Thymus (tissue), 14 donors: ENCODE measurements around the gene GLG1. TPM values are rescaled to one million over a fixed set of nuclear protein-coding genes. Genes with fewer than 3 reads are reported as not detected.
"Not testable (repeated sequence)": the region's sequence is repeated elsewhere in the genome, so short reads cannot be mapped to it uniquely, and the experiment has no call there.

Experiments used
- DNase-seq, 9 donors: peaks; one replicate each; pipeline ENCODE4 v3.0.0-alpha.2; 2013; ENCODE audit warnings: low spot score in 9 of 9, low read depth in 6 of 9, missing footprints in 1 of 9
- H3K27ac ChIP-seq, 2 donors: one replicate each; pipeline ENCODE4 v1.5.1; 2013; ENCODE audit warnings: control low read depth in 1 of 2, low read depth in 1 of 2, low read length in 1 of 2, mild to moderate bottlenecking in 1 of 2, moderate library complexity in 1 of 2
- H3K27me3 ChIP-seq, 2 donors: one replicate each; pipeline ENCODE4 v1.5.1; 2013; ENCODE audit warnings: low read length in 1 of 2; ENCODE audit not compliant: control insufficient read depth in 2 of 2, insufficient read depth in 1 of 2
- H3K36me3 ChIP-seq, 2 donors: one replicate each; pipeline ENCODE4 v1.5.1; 2013; ENCODE audit warnings: low read length in 1 of 2, mild to moderate bottlenecking in 1 of 2, moderate library complexity in 1 of 2; ENCODE audit not compliant: control insufficient read depth in 2 of 2, insufficient read depth in 2 of 2
- H3K4me1 ChIP-seq, 2 donors: one replicate each; pipeline ENCODE4 v1.5.1; 2013; ENCODE audit warnings: low read length in 2 of 2; ENCODE audit not compliant: control insufficient read depth in 2 of 2, insufficient read depth in 2 of 2
- H3K4me3 ChIP-seq, 2 donors: one replicate each; pipeline ENCODE4 v1.5.1; 2013; ENCODE audit warnings: low read length in 2 of 2, control low read depth in 1 of 2, mild to moderate bottlenecking in 1 of 2
- H3K9me3 ChIP-seq, 2 donors: one replicate each; pipeline ENCODE4 v1.5.1; 2013; ENCODE audit warnings: low read length in 1 of 2, mild to moderate bottlenecking in 1 of 2; ENCODE audit not compliant: control insufficient read depth in 2 of 2, insufficient read depth in 1 of 2
- WGBS: extraction: QIAGEN DNeasy Blood & Tissue Kit; methylation state at CpG from one replicate; pipeline ENCODE4 v1.1.7; 2013; 5-methylcytosine and 5-hydroxymethylcytosine counted together
- long read RNA-seq, 10 donors: transcript quantifications; one replicate each; lab custom pipeline, GENCODE V29; 2026
- polyA plus RNA-seq: library from polyadenylated mRNA; stranded (reverse); fragments of 200-250 nt; gene quantifications from one replicate; pipeline ENCODE4 v1.2.3, GENCODE V29; 2013
- total RNA-seq: library from RNA; stranded (reverse); fragments of 120-200 nt; gene quantifications from one replicate; pipeline ENCODE4 v1.2.4, GENCODE V29; 2013
- donor health status: healthy.

The GLG1 gene
- total RNA-seq (38.4 TPM), polyA plus RNA-seq (31.7 TPM)
- long read RNA-seq, donor 1, full-length matches to known transcripts: 2 of 2 reads
- long read RNA-seq, donor 1, partial matches to known transcripts: 0 of 2 reads
- long read RNA-seq, donor 1, other reads (novel, unspliced or antisense): 0 of 2 reads
- long read RNA-seq, donor 2: 0 reads
- long read RNA-seq, donor 3, full-length matches to known transcripts: 10 of 10 reads
- long read RNA-seq, donor 3, partial matches to known transcripts: 0 of 10 reads
- long read RNA-seq, donor 3, other reads (novel, unspliced or antisense): 0 of 10 reads
- long read RNA-seq, donor 4, full-length matches to known transcripts: 4 of 4 reads
- long read RNA-seq, donor 4, partial matches to known transcripts: 0 of 4 reads
- long read RNA-seq, donor 4, other reads (novel, unspliced or antisense): 0 of 4 reads
- long read RNA-seq, donor 5, full-length matches to known transcripts: 19 of 26 reads
- long read RNA-seq, donor 5, partial matches to known transcripts: 7 of 26 reads
- long read RNA-seq, donor 5, other reads (novel, unspliced or antisense): 0 of 26 reads
- long read RNA-seq, donor 6, full-length matches to known transcripts: 5 of 5 reads
- long read RNA-seq, donor 6, partial matches to known transcripts: 0 of 5 reads
- long read RNA-seq, donor 6, other reads (novel, unspliced or antisense): 0 of 5 reads
- long read RNA-seq, donor 7, full-length matches to known transcripts: 10 of 10 reads
- long read RNA-seq, donor 7, partial matches to known transcripts: 0 of 10 reads
- long read RNA-seq, donor 7, other reads (novel, unspliced or antisense): 0 of 10 reads
- long read RNA-seq, donor 8, full-length matches to known transcripts: 2 of 2 reads
- long read RNA-seq, donor 8, partial matches to known transcripts: 0 of 2 reads
- long read RNA-seq, donor 8, other reads (novel, unspliced or antisense): 0 of 2 reads
- long read RNA-seq, donor 9, full-length matches to known transcripts: 6 of 6 reads
- long read RNA-seq, donor 9, partial matches to known transcripts: 0 of 6 reads
- long read RNA-seq, donor 9, other reads (novel, unspliced or antisense): 0 of 6 reads
- long read RNA-seq, donor 10, full-length matches to known transcripts: 9 of 14 reads
- long read RNA-seq, donor 10, partial matches to known transcripts: 5 of 14 reads
- long read RNA-seq, donor 10, other reads (novel, unspliced or antisense): 0 of 14 reads

DNA sequence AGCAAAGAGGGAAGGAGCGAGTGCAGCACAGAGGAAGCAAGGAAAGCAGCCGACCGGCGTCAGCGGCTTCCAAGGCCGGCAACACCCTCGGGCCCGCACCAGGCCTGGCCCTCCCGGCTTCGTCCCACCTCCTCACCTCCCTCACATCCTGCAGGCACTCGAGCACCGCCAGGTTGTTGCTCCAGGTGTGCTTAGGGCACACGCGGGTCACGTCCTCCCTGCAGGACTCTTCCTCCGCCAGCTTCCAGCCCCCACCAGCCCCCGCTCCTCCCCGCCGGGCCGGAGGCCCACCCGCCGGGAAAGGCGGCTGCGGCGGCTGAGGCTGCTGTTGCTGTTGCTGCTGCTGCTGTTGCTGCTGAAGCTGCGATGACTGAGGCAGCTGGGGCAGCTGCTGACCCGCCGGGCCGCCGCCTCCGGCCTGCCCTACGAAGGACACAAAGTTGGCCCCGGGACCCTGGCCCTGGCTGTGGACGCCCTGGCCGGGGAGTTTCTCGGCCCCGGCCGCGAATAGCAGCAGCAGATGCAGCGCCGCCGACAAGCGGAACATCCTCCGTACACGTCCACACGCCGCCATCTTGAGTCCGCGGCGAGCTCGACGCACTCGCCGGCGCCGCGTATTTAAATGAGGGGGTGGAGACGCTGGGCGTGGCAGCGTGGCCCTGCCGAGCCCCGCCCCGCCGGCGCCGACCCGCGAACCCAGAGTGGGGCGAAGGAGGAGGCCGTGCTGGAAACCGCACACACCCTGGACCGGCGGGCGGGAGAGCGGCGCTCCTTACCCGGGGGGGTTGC lies at the start of gene GLG1:
GLG1 (minus strand) TSS at position 594 of the 789 bp plus-strand sequence; CDS start at position 574, 20 bp downstream.
- H3K36me3 ChIP-seq: no peaks in the 10 kb centered on the region
- H3K27me3 ChIP-seq: no peaks in the 10 kb centered on the region
- peak; percentile 73 to 96 (median 90) for DNase-seq
- peak within 1 kb of the TSS; percentile 97 for H3K27ac ChIP-seq
- H3K4me1 ChIP-seq: peaks cover 6 to 22% of the 10 kb centered on the region in 2 donors
- WGBS: under 1% methylated on average over 77 of the region's 77 CpGs
- no peaks in the 10 kb centered on the region for H3K9me3 ChIP-seq
- peak within 1 kb of the TSS; percentile 83 to 85 for H3K4me3 ChIP-seq

DNA sequence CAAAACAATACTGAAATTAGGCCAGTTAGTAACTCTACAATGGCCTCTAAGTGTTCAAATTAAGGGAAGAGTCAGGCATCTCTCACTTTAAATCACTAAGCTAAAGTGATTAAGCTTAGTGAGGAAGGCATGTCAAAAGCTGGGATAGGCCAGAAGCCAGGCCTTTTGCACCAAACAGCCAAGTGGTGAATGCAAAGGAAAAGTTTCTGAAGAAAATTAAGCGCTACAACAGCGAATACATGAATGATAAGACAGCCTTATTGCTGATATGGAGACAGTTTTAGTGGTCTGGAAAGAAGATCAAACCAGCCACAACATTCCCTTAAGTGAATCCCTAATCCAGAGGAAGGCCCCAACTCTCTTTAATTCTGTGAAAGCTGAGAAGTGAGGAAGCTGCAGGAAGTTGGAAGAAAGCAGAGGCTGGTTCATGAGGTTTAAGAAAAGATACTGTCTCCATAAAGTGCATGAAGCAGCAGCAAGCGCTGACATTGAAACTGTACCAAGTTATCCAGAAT lies 47.7 kb upstream of the GLG1 start:
- H3K4me3 ChIP-seq: no peak overlapping the region
- no peaks in the 10 kb centered on the region for H3K9me3 ChIP-seq
- H3K27ac ChIP-seq: no peak overlapping the region
- no peaks in the 10 kb centered on the region for H3K27me3 ChIP-seq
- WGBS: 98% methylated on average over 3 of the region's 3 CpGs
- peaks cover 2 to 7% of the 10 kb centered on the region in 2 donors for H3K4me1 ChIP-seq
- H3K36me3 ChIP-seq: peaks cover 46 to 94% of the 10 kb centered on the region in 2 donors
- DNase-seq: no peak

DNA sequence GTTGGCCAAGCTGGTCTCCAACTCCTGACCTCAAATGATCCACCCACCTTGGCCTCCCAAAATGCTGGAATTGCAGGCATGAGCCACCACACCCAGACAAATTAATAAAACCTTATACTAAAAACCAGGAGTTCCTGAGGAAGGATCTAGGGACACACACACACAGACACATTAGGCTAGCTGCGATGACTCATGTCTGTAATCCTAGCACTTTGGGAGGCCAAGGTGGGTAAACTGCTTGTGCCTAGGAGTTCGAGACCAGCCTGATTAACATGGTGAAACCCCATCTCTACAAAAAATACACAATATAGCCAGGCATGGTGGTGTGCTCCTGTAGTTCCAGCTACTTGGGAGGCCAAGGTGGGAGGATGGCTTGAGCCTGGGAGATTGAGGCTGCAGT lies 46.0 kb upstream of the GLG1 start:
- H3K9me3 ChIP-seq, H3K27ac ChIP-seq, H3K4me1 ChIP-seq, DNase-seq, H3K4me3 ChIP-seq, H3K27me3 ChIP-seq: not testable (repeated sequence)
- 97% methylated on average over 2 of the region's 2 CpGs for WGBS
- H3K36me3 ChIP-seq: peaks cover 37 to 92% of the 10 kb centered on the region in 2 donors

DNA sequence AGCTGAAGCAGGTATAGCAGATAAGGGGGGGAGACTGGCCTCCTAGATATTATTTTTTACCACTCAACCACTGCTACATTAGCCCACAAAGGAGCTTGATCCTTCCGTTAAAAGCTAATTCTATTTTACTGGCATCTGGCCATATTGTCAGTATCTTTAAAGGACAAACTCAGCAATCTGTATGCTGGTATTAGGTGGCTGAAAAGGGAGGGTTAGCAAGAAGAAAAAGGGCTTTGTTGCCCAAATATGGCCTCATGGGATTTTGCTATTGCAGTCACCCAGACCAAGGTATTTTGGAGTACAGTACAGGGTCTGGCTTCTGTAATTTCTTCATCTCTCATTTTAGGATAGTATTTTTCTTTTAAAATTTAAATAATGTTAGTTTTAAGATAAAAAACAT lies 45.3 kb upstream of the GLG1 start:
- H3K9me3 ChIP-seq: no peaks in the 10 kb centered on the region
- no peaks in the 10 kb centered on the region for H3K27me3 ChIP-seq
- 87% methylated on average over 1 of the region's 1 CpG for WGBS
- H3K36me3 ChIP-seq: peaks cover 41 to 93% of the 10 kb centered on the region in 2 donors
- no peak for DNase-seq
- no peaks in the 10 kb centered on the region for H3K4me1 ChIP-seq
- H3K27ac ChIP-seq: no peak overlapping the region
- no peak overlapping the region for H3K4me3 ChIP-seq

DNA sequence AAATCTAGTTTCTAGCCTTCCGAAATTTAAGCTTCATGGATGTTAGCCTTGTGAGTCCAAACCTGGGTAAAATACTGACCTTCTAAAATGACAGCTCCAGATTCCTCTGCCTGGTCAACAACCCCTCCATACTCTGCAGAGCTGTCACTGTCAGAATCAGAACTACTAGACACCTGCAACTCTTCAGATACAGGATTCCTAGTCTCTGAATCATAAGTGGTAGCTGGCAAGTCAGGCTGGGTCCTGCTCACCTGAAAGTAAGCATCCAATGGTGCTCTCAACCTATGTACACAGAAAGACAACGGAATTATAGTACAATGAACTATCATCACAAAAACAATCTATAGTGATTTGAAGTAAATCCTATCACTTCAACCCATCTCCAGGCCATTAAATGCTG lies 44.9 kb upstream of the GLG1 start:
- Histone ChIP-seq H3K27ac (no peak overlapping the region), H3K27me3 (no peaks in the 10 kb centered on the region), H3K4me3 (no peak overlapping the region), H3K9me3 (no peaks in the 10 kb centered on the region), H3K4me1 (no peaks in the 10 kb centered on the region), H3K36me3 (peaks cover 42 to 93% of the 10 kb centered on the region in 2 donors)
- WGBS: 93% methylated on average over 2 of the region's 2 CpGs
- no peak for DNase-seq

DNA sequence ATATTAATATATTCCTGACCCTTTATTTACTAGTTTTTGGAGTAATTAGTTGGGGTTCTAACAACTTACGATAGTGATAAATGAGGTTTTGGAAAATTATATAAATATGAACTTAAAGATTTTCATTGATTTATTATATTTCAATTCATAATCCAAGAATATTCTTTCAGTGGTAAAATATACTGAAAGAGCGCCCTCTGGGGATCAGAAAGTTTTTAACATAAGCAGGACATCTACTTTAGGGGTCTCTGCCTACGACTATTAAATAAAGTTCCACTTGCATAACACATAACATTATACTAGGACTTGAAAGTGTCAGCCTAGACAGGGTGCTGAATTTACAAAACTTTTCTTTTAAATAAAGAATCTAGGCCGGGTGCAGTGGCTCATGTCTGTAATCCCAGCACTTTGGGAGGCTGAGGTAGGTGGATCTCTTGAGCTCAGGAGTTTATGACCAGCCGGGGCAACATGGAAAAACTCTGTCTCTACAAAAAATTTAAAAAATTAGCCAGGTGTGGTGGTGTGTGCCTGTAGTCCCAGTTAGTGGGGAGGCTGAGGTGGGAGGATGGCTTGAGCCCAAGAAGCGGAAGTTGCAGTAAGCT lies 44.2 kb upstream of the GLG1 start:
- Histone ChIP-seq H3K27ac (no peak overlapping the region), H3K36me3 (peaks cover 48 to 91% of the 10 kb centered on the region in 2 donors), H3K4me1 (no peaks in the 10 kb centered on the region), H3K4me3 (no peak overlapping the region), H3K9me3 (no peaks in the 10 kb centered on the region), H3K27me3 (no peaks in the 10 kb centered on the region)
- DNase-seq: peak in 4 of 9 donors; percentile 5 to 20 (median 12)
- 96% methylated on average over 6 of the region's 6 CpGs for WGBS

- no peaks in the 10 kb centered on the region for H3K4me1 ChIP-seq
- peaks cover 54 to 93% of the 10 kb centered on the region in 2 donors for H3K36me3 ChIP-seq
- H3K27ac ChIP-seq: no peak overlapping the region
- no peaks in the 10 kb centered on the region for H3K27me3 ChIP-seq
- WGBS: 98% methylated on average over 1 of the region's 1 CpG
- no peak overlapping the region for H3K4me3 ChIP-seq
- no peak for DNase-seq
- no peaks in the 10 kb centered on the region for H3K9me3 ChIP-seq
These were observed 43.1 kb upstream of the GLG1 start for GRCh38 chr16:74649839-74650504.
